VCaP (cell line): Measurements from ENCODE around the gene IDH3G.

ENCODE experiments used
- H3K27ac ChIP-seq: fragments of 450-650 bp; 2 replicates; pipeline ENCODE4 v1.5.1; 2017
- TF ChIP-seq, protein P1 (sequence below): fragments of 450-650 bp; conservative IDR thresholded peaks from 2 replicates; pipeline ENCODE4 v1.5.1; 2017; ENCODE audit warnings: mild to moderate bottlenecking, moderate library complexity

Gene IDH3G

DNA sequence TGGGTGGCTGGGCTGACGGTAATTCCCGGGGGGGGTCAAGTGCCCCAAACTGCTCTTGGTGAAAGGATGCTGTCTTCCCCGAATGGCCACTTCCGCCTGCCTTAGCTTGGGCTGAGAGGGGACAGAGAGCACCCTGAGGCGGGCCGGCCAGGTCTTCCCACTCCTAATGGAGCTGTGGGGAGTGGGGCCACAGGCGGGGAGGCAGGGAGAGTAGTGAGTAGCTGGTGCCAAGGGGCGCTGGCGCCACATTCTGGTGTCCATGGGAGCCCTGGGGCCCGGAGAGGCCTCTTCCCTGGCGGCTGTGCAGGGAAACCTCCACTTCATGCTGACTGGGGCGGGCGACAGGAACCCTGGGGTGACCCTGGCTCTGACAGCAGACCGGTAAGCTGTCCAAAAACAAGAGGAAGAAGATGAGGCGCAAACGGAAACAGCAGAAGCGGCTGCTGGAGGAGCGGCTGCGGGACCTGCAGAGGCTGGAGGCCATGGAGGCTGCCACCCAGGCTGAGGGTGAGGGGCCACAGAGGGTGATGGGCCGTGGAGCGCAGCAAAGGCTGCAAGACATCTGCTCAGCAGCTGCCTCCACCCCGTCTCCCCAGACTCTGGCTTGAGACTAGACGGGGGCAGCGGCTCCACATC lies 10.7 kb downstream of the IDH3G start:
- no peak overlapping the region for H3K27ac ChIP-seq
- TF ChIP-seq, protein P1, sequence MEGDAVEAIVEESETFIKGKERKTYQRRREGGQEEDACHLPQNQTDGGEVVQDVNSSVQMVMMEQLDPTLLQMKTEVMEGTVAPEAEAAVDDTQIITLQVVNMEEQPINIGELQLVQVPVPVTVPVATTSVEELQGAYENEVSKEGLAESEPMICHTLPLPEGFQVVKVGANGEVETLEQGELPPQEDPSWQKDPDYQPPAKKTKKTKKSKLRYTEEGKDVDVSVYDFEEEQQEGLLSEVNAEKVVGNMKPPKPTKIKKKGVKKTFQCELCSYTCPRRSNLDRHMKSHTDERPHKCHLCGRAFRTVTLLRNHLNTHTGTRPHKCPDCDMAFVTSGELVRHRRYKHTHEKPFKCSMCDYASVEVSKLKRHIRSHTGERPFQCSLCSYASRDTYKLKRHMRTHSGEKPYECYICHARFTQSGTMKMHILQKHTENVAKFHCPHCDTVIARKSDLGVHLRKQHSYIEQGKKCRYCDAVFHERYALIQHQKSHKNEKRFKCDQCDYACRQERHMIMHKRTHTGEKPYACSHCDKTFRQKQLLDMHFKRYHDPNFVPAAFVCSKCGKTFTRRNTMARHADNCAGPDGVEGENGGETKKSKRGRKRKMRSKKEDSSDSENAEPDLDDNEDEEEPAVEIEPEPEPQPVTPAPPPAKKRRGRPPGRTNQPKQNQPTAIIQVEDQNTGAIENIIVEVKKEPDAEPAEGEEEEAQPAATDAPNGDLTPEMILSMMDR, result no peak

DNA sequence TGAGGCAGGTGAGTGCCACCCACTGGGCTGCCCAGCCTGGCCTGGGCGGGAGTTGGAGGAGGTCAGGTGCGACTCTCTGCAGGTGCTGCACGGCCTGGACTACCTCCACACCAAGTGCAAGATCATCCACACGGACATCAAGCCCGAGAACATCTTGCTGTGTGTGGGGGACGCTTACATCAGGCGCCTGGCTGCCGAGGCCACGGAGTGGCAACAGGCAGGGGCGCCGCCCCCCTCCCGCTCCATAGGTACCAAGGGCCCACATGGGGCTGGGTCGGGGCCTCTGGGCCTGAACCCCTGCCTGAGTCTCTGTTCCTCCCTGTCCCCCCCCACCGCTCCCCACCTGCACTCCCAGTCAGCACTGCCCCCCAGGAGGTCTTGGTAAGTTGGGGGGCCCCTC lies 11.3 kb downstream of the IDH3G start:
- TF ChIP-seq, protein P1, result no peak
- H3K27ac ChIP-seq, result no peak overlapping the region

- no peak overlapping the region for H3K27ac ChIP-seq
- TF ChIP-seq, protein P1, result no peak
These were observed 11.9 kb downstream of the IDH3G start for GRCh38 chrX:153782313-153782712.

GRCh38 chrX:153781428-153782047 lies 12.6 kb downstream of the IDH3G start:
- TF ChIP-seq, protein P1, result no peak
- no peak overlapping the region for H3K27ac ChIP-seq

DNA sequence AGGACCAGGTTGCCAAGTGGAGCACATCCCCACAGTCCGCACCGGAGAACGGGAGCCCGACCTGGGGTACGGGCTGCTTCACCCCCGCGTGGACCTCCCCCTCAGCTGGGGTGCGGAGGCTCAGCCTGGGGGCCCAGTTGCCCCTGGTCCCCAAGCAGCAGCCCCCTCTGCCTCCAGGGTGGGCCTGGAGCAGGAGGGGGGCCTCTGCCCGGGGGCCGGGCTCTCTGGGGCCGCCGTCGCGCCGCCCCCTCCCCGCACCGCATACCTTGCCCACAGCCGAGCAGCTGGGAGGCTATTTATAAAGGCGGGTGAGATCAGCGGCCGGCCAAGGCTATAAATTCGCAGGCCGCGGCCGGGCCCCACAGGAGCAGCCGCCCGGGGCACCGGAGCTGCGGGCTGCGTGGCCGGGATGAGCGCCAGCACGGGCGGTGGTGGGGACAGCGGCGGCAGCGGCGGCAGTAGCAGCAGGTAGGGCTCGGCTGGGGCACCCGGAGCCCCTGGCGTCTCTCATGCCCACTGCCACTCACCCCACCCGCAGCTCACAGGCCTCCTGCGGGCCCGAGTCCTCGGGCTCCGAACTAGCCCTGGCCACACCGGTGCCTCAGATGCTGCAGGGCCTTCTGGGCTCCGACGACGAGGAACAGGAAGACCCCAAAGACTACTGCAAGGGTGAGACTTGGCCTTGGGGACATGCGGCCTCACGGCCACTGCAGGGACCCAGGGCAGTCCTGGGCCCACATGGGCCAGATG lies 13.3 kb downstream of the IDH3G start, which contains the start of gene SRPK3:
Gene SRPK3, plus strand, starts transcription at position 364 of the 750 bp plus-strand sequence. Its CDS starts 46 bp downstream, at position 410.
- TF ChIP-seq, protein P1, result no peak
- no peak within 1 kb of the TSS for H3K27ac ChIP-seq

DNA sequence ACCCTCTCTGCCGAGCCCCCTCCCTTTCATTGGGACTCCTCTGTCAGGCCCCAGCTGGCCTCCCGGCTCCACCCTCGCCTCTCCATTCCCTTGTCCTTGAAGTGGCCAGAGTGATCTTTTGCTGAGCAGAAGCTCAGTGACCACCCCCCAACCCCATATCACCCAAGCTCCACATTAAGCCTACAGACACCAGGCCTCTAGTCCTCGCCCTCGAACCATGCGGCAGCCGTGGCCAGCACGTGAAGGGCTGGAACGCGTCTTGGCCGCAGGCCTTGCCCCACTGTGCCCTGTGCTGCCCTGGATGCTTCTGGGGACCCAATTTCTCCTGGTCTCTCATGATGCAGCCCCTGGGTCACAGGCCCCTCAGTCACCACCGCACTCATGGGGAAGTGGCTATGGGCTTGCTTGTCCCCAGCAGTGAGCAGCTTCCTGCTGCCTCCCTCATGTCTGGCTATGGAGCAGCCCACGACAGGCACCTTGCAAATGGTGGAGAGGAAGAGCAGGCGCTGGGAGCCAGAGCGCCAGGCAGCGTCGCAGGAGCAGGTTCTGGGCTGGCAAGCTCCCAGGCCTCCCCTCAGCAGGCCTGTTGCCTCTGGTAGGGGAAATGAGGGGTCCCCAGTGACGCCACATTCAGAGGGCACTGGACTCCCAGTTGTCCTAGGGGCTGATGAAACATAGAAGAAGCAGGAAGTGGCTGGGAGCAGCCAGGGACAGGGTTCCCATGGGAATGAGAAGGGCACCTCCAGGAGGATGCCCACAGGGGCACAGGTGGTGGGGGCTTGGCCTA lies 14.1 kb downstream of the IDH3G start:
- H3K27ac ChIP-seq, result no peak overlapping the region
- TF ChIP-seq, protein P1, result no peak

- TF ChIP-seq, protein P1, result peak; percentile 61
- H3K27ac ChIP-seq, result no peak overlapping the region
These were observed 15.5 kb downstream of the IDH3G start for GRCh38 chrX:153778684-153779101.
